Coronary artery (tissue), 2 donors: Measurements from ENCODE around the gene PIK3CG.
"Not testable (repeated sequence)": the region's sequence is repeated elsewhere in the genome, so short reads cannot be mapped to it uniquely, and the experiment has no call there.

Experiments
- DNase-seq: peaks from one replicate; pipeline ENCODE4 v3.0.0-alpha.2; 2017; ENCODE audit warnings: low spot score
- H3K27ac ChIP-seq, 2 donors: fragments of 200-600 bp; sonication (generic); one replicate each; pipeline ENCODE4 v1.5.1; 2016 to 2019
- H3K4me3 ChIP-seq: fragments of 200-600 bp; sonication (generic); 2 replicates; pipeline ENCODE4 v1.5.1; 2016; ENCODE audit warnings: mild to moderate bottlenecking, moderate library complexity
- TF ChIP-seq, protein P1 (sequence below): fragments of 200-600 bp; sonication (generic); IDR thresholded peaks from one replicate; pipeline ENCODE4 v1.5.1; 2019; ENCODE audit warnings: antibody characterized with exemption

Gene PIK3CG

DNA sequence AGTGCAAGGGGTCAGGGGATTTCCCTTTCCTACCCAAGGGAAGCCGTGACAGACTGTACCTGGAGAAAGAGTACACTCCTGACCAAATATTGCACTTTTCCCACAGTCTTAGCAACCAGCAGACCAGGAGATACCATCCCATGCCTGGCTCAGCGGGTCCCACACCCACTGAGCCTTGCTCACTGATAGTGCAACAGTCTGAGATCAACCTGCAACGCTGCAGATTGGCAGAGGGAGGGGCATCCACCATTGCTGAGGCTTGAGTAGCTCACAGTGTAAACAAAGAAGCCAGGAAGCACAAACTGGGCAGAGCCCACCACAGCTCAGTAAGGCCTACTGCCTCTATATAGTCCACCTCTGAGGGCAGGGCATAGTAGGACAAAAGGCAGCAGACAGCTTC lies 53.9 kb downstream of the PIK3CG start:
- DNase-seq, result no peak
- Histone ChIP-seq H3K4me3 (no peak overlapping the region), H3K27ac (no peak overlapping the region)
- TF ChIP-seq, protein P1, sequence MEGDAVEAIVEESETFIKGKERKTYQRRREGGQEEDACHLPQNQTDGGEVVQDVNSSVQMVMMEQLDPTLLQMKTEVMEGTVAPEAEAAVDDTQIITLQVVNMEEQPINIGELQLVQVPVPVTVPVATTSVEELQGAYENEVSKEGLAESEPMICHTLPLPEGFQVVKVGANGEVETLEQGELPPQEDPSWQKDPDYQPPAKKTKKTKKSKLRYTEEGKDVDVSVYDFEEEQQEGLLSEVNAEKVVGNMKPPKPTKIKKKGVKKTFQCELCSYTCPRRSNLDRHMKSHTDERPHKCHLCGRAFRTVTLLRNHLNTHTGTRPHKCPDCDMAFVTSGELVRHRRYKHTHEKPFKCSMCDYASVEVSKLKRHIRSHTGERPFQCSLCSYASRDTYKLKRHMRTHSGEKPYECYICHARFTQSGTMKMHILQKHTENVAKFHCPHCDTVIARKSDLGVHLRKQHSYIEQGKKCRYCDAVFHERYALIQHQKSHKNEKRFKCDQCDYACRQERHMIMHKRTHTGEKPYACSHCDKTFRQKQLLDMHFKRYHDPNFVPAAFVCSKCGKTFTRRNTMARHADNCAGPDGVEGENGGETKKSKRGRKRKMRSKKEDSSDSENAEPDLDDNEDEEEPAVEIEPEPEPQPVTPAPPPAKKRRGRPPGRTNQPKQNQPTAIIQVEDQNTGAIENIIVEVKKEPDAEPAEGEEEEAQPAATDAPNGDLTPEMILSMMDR, result no peak

DNA sequence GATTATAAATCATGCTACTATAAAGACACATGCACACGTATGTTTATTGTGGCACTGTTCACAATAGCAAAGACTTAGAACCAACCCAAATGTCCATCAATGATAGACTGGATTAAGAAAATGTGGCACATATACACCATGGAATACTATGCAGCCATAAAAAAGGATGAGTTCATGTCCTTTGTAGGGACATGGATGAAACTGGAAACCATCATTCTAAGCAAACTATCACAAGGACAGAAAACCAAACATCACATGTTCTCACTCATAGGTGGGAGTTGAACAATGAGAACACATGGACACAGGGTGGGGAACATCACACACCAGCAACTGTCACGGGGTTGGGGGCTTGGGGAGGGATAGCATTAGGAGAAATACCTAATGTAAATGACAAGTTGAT lies 59.4 kb downstream of the PIK3CG start:
- H3K27ac ChIP-seq, DNase-seq, H3K4me3 ChIP-seq: not testable (repeated sequence)

GRCh38 chr7:106926892-106927291 lies 61.8 kb downstream of the PIK3CG start:
- Histone ChIP-seq H3K4me3 (no peak overlapping the region), H3K27ac (no peak overlapping the region)
- TF ChIP-seq, protein P1, result no peak
- DNase-seq, result no peak

- H3K4me3 ChIP-seq, result no peak overlapping the region
- DNase-seq, result no peak
- TF ChIP-seq, protein P1, result no peak
- no peak overlapping the region for H3K27ac ChIP-seq
Observed at GRCh38 chr7:106927536-106927935, 62.5 kb downstream of the PIK3CG start.

DNA sequence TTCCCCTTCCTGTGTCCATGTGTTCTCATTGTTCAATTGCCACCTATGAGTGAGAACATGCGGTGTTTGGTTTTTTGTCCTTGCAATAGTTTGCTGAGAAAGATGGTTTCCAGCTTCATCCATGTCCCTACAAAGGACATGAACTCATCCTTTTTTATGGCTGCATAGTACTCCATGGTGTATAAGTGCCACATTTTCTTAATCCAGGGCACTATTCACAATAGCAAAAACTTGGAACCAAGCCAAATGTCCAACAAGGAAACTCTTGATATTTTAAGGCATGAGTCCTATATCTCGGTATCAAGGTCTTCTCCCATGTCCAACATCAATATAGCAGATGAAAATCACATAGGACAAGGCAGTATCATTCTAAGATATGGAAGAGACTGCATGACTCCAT lies 64.5 kb downstream of the PIK3CG start:
- H3K27ac ChIP-seq, H3K4me3 ChIP-seq, DNase-seq: not testable (repeated sequence)

GRCh38 chr7:106936236-106936635 lies 71.2 kb downstream of the PIK3CG start:
- H3K27ac ChIP-seq, result no peak overlapping the region
- DNase-seq, result no peak
- no peak overlapping the region for H3K4me3 ChIP-seq
- TF ChIP-seq, protein P1, result no peak

DNA sequence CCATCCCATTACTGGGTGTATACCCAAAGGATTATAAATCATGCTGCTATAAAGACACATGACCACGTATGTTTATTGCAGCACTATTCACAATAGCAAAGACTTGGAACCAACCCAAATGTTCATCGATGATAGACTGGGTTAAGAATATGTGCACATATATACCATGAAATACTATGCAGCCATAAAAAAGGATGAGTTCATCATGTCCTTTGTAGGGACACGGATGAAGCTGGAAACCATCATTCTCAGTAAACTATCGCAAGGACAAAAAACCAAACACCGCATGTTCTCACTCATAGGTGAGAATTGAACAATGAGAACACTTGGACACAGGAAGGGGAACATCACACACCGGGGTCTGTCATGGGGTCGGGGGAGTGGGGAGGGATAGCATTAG lies 73.0 kb downstream of the PIK3CG start:
- not testable (repeated sequence) for DNase-seq, H3K4me3 ChIP-seq, H3K27ac ChIP-seq

- Histone ChIP-seq H3K4me3 (no peak overlapping the region), H3K27ac (no peak overlapping the region)
- no peak for DNase-seq
- TF ChIP-seq, protein P1, result no peak
Observed at GRCh38 chr7:106938803-106939202, 73.7 kb downstream of the PIK3CG start.

DNA sequence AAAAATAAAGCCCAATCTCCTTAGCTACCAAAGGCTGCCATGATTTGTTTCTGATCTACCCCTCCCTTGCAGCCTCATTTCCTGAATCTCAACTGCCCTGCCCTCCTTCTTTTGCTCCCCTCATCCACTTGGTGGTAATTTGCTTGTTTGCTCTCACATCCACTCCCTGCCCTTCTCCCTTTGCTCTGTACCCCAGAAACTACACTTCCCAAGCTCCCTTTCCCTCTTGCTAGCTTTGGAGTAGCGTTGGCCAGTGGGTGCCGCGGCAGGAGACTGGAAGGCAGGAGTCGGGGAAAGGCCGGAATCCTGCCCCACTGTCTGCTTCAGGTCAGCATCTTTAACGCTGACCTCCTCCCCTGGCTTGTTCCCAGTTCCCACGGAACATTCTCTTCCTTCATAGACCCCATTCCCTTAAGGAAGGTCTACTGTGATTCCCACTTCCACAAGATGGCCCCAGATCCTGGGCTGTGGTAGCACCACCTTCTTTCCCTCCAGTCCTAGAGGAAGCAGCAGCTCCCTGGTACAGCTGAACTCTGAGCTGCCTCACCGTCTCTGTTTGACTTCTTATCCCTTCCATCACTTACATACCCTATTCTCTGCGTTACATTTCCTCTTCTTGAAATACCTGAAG lies 79.1 kb downstream of the PIK3CG start:
- DNase-seq, result no peak

More for the DNA sequence above, 79.1 kb downstream of the PIK3CG start:
- TF ChIP-seq, protein P1, result no peak
- no peak overlapping the region for H3K4me3 ChIP-seq
- no peak overlapping the region for H3K27ac ChIP-seq
